Sigmoid colon (tissue), 4 donors: Measurements from ENCODE around the gene TCAF1.
"Not testable (repeated sequence)": the region's sequence is repeated elsewhere in the genome, so short reads cannot be mapped to it uniquely, and the experiment has no call there.

ENCODE experiments used
- EP300 ChIP-seq, 4 donors: sonication (generic); formaldehyde crosslinking; IDR thresholded peaks; one replicate each; pipeline ENCODE4 v1.6.1; 2017; ENCODE audit warnings: antibody characterized with exemption in 4 of 4
- POLR2A ChIP-seq, 2 donors: fragments of 450-650 bp; IDR thresholded peaks; one replicate each; pipeline ENCODE4 v1.6.1; 2016; ENCODE audit warnings: antibody characterized with exemption in 2 of 2, mild to moderate bottlenecking in 2 of 2, moderate library complexity in 2 of 2
- POLR2AphosphoS5 ChIP-seq, 4 donors: sonication (generic); formaldehyde crosslinking; IDR thresholded peaks; one replicate each; pipeline ENCODE4 v1.6.1; 2017; ENCODE audit warnings: antibody characterized with exemption in 4 of 4
- TF ChIP-seq, protein P1 (sequence below), 4 experiments: fragments of 450-650 bp in 3 of 4; fragments of 200-600 bp in 1 of 4; IDR thresholded peaks; one replicate each; pipeline ENCODE4 v1.5.1; 2016 to 2019; ENCODE audit warnings: antibody characterized with exemption in 4 of 4, mild to moderate bottlenecking in 3 of 4, moderate library complexity in 2 of 4

DNA sequence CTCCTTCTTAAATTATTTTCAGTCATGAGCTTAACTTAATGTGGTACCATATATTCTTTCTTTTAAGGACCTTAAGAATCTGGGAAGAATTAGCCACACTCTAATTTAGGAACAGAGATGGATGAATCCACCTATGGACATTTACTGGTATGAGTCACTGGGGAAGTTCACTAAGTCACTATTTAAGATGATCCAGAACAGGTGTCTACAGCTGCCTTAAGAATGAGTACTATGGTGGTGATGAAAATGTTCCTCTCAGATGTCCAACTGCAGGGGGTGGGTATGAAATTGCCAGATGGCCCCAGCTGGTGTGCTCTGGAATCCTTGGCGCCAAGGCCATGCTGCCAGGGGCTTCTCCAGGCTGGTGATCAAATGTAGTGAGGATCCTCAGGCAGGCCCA lies 61.9 kb downstream of the TCAF1 start:
- TF ChIP-seq, protein P1, sequence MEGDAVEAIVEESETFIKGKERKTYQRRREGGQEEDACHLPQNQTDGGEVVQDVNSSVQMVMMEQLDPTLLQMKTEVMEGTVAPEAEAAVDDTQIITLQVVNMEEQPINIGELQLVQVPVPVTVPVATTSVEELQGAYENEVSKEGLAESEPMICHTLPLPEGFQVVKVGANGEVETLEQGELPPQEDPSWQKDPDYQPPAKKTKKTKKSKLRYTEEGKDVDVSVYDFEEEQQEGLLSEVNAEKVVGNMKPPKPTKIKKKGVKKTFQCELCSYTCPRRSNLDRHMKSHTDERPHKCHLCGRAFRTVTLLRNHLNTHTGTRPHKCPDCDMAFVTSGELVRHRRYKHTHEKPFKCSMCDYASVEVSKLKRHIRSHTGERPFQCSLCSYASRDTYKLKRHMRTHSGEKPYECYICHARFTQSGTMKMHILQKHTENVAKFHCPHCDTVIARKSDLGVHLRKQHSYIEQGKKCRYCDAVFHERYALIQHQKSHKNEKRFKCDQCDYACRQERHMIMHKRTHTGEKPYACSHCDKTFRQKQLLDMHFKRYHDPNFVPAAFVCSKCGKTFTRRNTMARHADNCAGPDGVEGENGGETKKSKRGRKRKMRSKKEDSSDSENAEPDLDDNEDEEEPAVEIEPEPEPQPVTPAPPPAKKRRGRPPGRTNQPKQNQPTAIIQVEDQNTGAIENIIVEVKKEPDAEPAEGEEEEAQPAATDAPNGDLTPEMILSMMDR (IDR thresholded peaks at IDR 0.05): not testable (repeated sequence)
- TF ChIP-seq POLR2A, POLR2AphosphoS5, EP300 (IDR thresholded peaks at IDR 0.05): not testable (repeated sequence)
